Endothelial cell of hepatic sinusoid (primary cell): Measurements from ENCODE around the gene VWA1.
"Not testable (repeated sequence)": the region's sequence is repeated elsewhere in the genome, so short reads cannot be mapped to it uniquely, and the experiment has no call there.

Source experiments
- in situ Hi-C: cut with HindIII; loops from 2 replicates; pipeline ENCODE4 v1.10.0; 2017; ENCODE audit warnings: low sequenced_read_pairs

The VWA1 gene

GRCh38 chr1:1480488-1480867, 45.0 kb downstream of the VWA1 start:
- in situ Hi-C loops: not testable (repeated sequence)

GRCh38 chr1:1481811-1482210, 46.3 kb downstream of the VWA1 start:
- in situ Hi-C loops: not testable (repeated sequence)

- in situ Hi-C loops: no loop called here
These were observed 47.4 kb downstream of the VWA1 start for GRCh38 chr1:1482856-1483255.

GRCh38 chr1:1483714-1484113, 48.2 kb downstream of the VWA1 start:
- in situ Hi-C loops: no loop called here

- in situ Hi-C loops: not testable (repeated sequence)
These were observed 49.7 kb downstream of the VWA1 start for GRCh38 chr1:1484976-1485750.

GRCh38 chr1:1485755-1486317, 50.3 kb downstream of the VWA1 start:
- in situ Hi-C loops: not testable (repeated sequence)

- in situ Hi-C loops: no loop called here
These were observed 52.2 kb downstream of the VWA1 start for GRCh38 chr1:1487701-1488100.

GRCh38 chr1:1489231-1489630, 53.7 kb downstream of the VWA1 start:
- in situ Hi-C loops: no loop called here

GRCh38 chr1:1489861-1490260, 54.4 kb downstream of the VWA1 start:
- in situ Hi-C loops: loop anchor here (10.0 kb wide), 1 partner anchor 115 kb away; the partner anchor contains the start of gene AURKAIP1

GRCh38 chr1:1490633-1491230, 55.2 kb downstream of the VWA1 start:
- in situ Hi-C loops: loop anchor here (10.0 kb wide), 1 partner anchor 116 kb away; the partner anchor contains the start of gene AURKAIP1

- in situ Hi-C loops: loop anchor here (10.0 kb wide), 1 partner anchor 117 kb away; the partner anchor contains the start of gene AURKAIP1
These were observed 56.1 kb downstream of the VWA1 start for GRCh38 chr1:1491601-1492000.
